ENCODE data around the gene CA10.

CA10 gene

GRCh38 chr17:51946311-51946710 lies 212.2 kb downstream of the CA10 start:
- no peak for DNase-seq

DNA sequence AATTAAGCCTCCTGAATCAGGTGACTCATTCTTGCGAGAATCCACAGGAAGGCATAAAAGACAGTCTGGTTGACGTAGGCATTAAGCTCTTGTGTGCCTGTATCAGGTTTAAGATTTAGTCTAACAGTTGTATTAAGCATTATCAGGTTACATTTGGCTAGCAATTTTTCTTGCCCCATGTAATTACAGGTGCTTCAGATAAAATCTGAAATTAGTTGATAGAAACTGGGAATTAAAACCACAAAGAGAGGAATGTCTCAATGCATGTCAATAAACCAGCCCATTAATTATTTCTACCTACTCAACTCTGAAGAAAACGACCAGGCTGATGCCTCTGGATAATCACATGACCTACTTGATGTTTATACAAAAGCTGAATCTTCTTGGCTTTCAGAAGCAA lies 217.2 kb downstream of the CA10 start:
- DNase-seq = no peak

- DNase-seq = no peak
Measured at GRCh38 chr17:51937264-51937663, 221.2 kb downstream of the CA10 start.

DNA sequence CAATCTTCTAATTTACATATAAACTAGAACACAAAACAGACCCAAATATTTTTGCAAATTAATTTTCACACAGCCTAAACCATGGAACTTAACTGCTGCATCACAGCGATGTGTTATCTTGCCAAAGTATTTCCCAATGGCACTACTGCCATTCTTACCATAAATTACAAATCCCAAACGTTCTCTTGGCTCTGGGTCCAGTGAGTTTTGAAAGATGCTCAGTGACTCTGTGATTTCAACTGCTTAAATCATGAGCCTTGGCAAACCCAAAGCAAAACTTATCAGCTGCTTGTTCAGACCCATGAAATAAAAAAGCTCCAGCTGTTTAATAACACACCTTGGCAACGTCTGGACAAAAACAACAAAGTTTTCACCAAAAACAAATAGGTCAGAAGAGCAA lies 223.0 kb downstream of the CA10 start:
- no peak for DNase-seq

DNA sequence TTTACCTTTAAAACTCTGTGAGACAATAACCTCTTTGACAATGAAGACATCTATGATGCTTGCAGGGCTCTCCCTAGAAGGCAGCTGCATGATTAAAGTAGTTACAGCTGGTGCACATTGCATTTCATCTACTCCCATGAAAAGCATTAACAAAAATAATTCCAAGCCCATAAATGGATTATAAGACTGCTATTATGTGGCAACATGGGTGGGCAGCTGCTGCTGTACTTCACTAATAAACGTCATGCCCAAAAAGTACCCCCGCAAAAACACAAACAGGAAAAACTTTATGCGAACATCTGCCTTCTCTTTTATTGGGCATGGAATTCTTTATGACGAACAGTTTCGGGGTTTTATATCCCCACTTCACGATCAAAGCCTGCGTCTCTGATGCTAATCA lies 224.9 kb downstream of the CA10 start:
- no peak for DNase-seq

DNA sequence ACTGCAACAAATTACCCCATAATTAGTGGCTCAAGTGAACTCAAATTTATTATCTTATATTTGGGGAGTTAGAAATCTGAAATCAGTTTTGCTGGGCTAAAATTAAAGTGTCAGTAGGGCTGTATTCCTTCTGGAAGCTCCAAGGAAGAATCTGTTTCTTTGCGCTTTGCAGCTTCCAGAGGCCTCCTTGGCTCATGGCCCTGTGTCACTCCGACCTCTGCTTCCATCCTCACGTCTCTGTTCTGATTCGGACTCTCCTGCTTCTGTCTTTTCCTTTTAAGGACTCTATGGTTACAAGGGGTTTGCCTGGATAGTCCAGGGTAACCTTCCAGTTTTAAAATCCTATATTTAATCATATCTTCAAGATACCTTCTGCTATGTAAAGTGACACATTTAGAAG lies 232.1 kb downstream of the CA10 start:
- no peak for DNase-seq

DNA sequence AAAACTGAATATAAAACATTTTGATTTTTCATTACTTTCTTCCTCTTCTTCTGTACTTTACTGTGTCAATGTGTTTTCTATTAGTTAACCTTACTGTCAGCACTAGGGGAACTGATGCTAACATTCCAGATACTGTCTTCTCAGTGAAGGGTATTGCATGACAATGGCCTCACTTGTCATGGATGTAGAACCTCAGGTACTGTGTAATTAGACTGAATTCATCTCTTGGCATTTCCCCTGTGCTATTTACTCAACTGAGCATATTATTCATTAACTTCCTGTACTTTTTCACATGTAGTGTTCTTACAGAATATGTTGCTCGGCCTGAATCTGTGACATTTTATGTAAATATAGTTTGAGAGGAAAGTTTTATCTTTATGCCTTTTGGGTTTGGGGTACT lies 237.0 kb downstream of the CA10 start:
- DNase-seq = no peak

GRCh38 chr17:51914577-51914976 lies 243.9 kb downstream of the CA10 start:
- DNase-seq = no peak

DNA sequence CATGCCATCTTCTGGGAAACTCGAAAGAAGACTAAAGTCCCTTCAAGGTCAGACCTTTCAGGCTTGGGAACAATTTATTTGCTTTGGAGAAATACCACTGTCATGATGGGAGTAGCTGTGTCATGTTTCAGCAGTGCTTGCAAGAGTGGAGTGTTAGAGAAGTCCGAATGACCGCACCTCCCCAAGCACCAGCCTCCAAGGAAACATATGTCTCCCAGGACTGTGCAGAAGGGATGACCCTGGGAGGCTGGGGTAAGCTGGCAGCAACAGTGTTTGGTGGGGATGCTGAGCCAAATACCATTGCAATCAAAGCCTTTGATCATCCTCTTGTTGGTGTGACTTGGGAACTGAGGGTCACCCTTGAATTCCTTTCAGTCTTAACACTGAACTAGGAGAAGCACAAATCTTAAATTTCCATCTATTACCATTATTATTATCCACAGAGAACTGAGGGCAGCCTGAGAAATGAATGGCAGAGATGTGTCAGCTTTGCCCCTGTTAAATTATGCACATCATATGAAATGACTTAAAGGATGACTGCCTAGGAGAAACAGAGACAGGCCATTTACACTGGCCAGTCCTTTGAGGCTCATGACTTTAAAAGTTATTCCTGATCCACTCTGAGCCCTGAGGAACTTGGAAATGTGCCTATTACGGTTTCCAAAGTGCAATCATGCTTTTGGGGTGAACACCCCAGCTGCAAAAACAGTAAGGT lies 244.9 kb downstream of the CA10 start:
- DNase-seq = no peak

- peak in 1 of 2 experiments; percentile 4 for DNase-seq
Measured at GRCh38 chr17:51912939-51913338, 245.6 kb downstream of the CA10 start.

DNA sequence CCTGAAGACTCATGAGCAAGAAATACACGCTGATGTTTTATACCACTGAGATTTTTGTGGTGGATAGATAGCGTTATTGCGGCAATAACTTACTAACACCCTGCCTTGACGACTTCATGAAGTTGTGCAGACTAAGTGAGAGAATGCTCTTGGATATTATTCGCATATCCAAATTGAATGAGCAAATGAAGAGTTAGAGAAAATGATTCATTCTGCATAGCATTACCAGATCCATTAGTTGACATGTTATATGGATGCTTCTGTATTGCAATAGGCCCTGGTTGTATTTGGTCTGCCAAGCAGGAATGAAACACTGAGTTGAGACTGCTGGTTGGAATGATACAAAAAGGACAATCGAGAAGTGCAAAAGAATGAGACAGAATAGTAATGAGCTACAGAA lies 247.3 kb downstream of the CA10 start:
- DNase-seq = no peak

GRCh38 chr17:51909971-51910370 lies 248.5 kb downstream of the CA10 start:
- DNase-seq = no peak

DNA sequence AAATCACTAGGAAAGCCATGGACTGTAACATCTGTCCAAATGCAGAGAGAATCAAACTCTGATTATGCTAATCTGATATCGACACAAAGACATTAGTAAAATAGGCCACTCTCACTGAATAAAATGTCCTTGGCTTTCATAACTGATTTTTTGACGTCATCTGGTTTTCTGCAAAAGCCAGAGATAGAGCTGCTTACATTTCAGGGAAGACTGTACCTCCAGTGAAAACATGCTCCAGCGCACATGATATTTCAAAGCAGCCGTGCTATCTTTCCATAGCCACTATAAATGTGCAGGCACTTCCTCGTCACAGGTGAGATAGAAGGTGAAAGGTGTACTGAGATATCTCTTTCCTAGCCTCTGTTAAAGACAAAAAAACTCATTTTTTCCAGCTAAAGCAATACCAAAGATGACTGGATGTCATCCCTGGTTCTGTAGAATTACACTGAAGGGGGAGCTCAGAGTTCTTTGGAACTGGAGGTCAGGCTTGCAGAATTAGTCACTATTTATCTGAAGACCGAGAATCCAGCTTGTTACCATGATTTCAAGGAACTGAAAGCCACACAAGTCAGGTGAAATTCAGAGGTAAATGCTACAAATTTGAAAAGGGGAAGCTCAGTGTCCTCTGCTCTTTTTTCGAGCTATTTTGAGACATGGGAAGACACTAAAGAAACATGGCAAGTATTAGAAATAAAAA lies 249.5 kb downstream of the CA10 start:
- DNase-seq = no peak

GRCh38 chr17:51907041-51907440 lies 251.5 kb downstream of the CA10 start:
- no peak for DNase-seq

DNA sequence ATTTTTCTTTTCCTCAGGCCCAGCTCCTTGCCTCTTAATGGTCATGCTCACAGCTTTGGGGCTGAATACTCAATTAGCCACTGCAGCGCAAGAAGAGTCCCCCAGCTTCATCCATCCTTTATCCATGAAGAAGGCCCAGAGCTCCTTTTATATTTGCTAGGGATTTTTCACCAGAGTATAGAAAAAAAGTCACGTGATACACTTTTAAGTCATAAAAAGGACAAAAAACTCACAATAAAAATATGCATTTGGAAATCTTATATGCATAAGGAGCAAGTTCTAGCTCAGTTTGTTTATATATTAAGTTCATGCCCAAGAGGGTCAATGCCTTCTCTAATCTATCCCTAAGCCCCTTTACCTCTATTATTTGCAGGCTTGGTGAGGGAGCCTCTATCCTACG lies 254.1 kb downstream of the CA10 start:
- no peak for DNase-seq

- no peak for DNase-seq
Measured at GRCh38 chr17:51901242-51901641, 257.3 kb downstream of the CA10 start.

DNA sequence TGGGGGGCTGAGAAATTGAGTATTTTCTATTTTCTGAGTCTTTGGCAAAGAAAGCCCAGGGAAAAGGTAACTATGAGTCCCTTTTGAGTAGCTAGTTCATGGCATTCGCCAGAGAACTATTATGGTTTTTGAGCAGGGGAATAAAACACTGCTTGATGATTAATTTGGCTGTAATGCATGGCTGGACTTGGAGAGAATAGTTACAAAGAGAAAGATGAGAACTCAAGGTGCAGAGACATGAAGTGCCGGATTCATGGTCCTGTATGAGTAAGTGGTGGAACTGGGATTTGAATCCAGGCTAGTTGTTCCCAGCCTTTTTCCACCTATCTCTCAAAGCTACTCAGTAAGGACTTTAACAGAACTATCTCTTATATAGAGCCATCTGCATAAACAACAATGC lies 266.6 kb downstream of the CA10 start:
- no peak for DNase-seq

GRCh38 chr17:51890710-51891109 lies 267.8 kb downstream of the CA10 start:
- DNase-seq = no peak

DNA sequence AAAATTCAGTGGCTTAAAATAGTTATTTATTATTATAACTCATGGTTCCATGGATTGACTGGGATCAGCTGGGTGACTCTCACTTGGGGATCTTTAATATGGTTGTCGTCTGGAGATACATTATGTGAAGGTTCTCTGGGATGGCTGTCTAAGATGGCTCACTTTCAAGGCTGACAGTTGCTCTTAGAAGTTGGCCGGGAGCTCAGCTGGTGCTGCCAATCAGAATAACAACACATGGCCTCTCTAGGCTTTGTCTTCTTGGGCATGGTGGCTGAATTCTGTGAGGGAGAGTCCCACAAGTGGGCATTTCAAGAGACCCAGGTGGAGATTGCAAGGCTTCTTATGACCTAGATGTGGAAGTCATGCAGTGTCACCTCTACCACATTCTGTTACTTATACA lies 269.7 kb downstream of the CA10 start:
- DNase-seq = no peak

DNA sequence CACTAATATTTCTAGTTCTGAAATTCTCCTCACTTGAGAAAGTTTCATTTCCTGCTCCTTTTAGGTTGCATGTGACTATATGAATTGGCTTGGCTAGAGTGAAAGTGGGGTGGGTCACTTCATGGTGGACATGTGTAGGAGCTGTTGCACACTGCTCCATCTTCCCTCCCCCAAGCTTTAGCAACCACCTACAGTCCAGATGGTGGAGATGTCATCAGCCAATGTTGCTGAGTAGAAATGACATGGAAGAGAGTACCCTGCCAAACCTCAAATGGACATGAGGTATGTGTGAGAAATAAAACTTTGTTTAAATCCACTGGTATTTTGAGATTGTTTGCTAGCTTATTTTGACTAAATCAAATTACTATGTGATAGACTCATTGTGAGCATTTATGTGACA lies 281.5 kb downstream of the CA10 start:
- no peak for DNase-seq

DNA sequence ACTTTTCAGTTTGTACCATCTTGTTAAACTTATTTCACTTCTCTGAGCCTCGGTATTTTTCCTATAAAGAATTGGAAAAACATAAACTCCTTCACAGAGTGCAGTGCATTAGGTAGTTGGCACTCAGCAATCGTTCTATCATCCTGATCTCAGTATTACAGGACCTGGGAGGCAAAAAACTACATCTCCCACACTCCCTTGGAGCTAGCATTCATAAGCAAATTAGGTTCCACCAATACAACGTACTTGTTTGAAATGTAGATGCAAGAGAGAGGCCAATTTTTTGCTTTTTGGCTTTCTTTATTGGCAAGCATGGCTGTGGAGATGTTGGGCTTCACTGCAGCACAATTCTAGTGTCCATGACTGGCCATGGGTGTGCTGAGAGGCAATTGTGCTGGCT lies 285.2 kb downstream of the CA10 start:
- DNase-seq = no peak

- DNase-seq = no peak
Measured at GRCh38 chr17:51869387-51869786, 289.1 kb downstream of the CA10 start.

DNA sequence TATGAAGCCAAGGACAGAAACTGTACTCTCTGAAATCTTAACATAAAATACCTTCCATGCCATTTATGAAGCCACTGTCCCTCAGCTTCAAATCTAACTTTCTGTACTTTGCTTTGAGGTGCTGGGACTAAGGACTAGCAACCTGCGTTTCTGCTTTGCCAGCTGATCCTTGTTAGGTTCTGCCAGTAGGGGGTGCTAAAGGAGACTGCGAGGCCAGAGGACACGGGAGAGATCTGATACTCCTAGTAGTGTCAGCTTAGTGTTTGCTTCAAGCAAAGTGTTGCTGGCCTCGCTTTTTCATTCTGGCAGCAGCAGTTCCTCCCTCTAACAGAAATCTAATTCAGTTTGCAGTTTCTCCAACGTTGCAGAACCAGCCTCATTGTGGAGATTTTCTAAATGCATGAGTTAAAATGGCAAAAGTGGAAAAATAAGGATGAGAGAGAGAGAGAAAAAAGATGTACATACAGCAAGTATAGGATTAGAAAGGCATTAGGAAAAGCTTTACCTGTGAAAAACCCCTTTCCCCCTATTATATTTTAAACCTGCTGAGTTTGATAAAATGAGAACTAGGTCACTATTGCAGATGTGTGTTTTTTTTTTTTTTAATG lies 297.5 kb downstream of the CA10 start:
- peak; percentile 2 to 55 for DNase-seq

DNA sequence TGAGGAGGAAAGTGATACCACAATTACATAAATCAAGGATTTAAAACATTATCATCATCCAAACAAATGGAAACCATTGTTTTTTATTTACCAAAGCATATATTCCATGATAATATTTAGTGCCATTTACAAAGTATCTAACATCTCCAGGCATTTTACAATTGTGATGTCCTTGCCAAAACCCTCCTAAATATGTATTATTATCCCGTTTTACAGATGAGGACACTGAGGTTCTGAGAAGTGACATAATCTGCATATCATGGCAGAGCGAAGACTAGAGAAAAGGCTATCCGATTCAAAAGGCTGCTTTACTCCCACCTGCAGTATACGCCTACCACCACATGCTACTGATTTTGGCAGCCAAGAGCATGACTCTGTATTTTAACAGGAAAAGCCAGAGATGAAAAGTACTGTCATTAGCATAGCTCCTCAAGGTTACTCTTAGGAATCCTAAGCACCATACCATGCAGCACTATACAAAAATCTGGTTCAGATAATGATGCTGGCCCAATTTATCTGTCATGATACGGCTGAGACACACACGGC lies 301.4 kb downstream of the CA10 start:
- DNase-seq = no peak
